ENCODE measurements around the gene TBPL1. TPM values are rescaled to one million over a fixed set of nuclear protein-coding genes. Genes with fewer than 3 reads are reported as not detected.
A peak's percentile ranks its signal among the peaks of the same experiment; 100 is the strongest.

The TBPL1 gene
- total RNA-seq, 4 donors from 2014 or later = 4.8 to 14.9 (median 6.6) TPM

DNA sequence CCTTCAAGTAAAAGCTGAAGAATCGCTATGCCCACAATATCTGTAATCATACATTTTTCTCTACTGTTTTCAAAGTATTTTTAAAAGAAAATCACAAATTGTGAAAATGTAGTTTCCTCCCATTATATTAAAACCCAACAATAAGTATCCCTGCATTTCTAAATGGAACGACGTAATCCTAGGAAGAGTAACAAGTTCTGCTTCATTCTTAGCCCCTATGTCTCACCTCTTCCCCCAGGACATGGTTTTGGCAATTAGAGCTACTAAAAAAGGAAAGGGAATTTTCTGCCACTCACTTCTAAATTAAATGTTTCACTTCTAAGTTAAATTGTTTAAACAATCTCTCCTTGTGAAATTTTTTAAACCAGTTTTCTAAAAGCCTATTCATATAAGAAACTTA is 47.4 kb downstream of the TBPL1 start:
- no peaks in the 10 kb centered on the region for H3K36me3 ChIP-seq

DNA sequence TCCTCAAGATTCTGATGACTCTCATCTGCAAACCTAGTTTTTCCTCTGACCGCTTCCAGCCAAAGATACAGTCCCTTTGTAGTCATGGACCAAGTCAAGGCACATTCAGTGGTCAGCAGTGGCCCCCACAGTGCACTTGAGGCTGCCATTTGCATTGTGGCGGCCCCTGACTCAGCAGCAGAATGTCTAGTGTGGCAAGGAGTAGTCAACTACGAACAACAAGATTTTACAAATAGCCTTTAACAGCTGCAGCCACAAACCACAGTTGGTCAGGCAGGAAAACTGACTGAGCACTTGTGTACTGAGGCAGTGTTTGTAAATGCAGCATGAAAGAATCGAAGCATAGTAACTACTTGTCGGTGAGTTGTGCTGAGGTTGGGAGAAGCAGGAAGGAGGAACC is 49.8 kb downstream of the TBPL1 start:
- TF ChIP-seq, protein P1, sequence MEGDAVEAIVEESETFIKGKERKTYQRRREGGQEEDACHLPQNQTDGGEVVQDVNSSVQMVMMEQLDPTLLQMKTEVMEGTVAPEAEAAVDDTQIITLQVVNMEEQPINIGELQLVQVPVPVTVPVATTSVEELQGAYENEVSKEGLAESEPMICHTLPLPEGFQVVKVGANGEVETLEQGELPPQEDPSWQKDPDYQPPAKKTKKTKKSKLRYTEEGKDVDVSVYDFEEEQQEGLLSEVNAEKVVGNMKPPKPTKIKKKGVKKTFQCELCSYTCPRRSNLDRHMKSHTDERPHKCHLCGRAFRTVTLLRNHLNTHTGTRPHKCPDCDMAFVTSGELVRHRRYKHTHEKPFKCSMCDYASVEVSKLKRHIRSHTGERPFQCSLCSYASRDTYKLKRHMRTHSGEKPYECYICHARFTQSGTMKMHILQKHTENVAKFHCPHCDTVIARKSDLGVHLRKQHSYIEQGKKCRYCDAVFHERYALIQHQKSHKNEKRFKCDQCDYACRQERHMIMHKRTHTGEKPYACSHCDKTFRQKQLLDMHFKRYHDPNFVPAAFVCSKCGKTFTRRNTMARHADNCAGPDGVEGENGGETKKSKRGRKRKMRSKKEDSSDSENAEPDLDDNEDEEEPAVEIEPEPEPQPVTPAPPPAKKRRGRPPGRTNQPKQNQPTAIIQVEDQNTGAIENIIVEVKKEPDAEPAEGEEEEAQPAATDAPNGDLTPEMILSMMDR (IDR thresholded peaks at IDR 0.05) = no peak
- no peak for TF ChIP-seq POLR2A (IDR thresholded peaks at IDR 0.05)
- TF ChIP-seq EP300 (IDR thresholded peaks at IDR 0.05) = no peak
- 62 to 66% methylated on average over 5 of the region's 5 CpGs for WGBS, 2 donors

More for the DNA sequence above, 47.4 kb downstream of the TBPL1 start:
- peaks cover 0 to 9% (median 0%) of the 10 kb centered on the region in 4 donors for H3K4me1 ChIP-seq
- TF ChIP-seq POLR2A (IDR thresholded peaks at IDR 0.05) = no peak
- TF ChIP-seq, protein P1 (IDR thresholded peaks at IDR 0.05) = no peak
- DNase-seq (ENCODE audit: low spot score in 2 of 2) = no peak
- H3K9me3 ChIP-seq = no peaks in the 10 kb centered on the region
- H3K27ac ChIP-seq = no peak overlapping the region
- H3K27me3 ChIP-seq = no peaks in the 10 kb centered on the region
- no peak overlapping the region for H3K4me3 ChIP-seq
- 55 to 62% methylated on average over 3 of the region's 3 CpGs for WGBS, 2 donors

DNA sequence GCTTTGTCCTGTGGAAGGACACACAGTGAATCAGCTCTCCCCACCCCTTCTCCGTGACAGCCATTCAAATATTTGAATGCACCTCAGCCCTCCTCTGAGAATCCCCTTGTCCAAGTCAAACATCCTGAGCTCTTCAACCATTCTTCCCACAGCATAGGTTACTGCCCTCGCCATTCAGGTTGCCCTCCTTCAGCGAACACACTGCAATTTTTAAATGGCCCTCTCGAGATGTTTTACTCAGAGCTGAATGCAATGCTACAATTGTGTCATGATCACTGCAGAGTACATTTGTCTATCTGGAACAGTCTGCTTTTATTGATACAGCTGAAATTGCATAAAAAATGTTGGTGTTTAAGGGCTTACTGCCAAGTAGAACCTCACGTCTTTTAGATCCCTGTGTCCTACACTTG is 50.5 kb downstream of the TBPL1 start:
- H3K9me3 ChIP-seq = no peaks in the 10 kb centered on the region
- H3K27ac ChIP-seq = peak overlapping the region in 1 of 4 donors; percentile 42

More for the DNA sequence above, 49.8 kb downstream of the TBPL1 start:
- no peak overlapping the region for H3K4me3 ChIP-seq
- peaks cover 0 to 9% (median 0%) of the 10 kb centered on the region in 4 donors for H3K4me1 ChIP-seq
- no peaks in the 10 kb centered on the region for H3K27me3 ChIP-seq
- DNase-seq (ENCODE audit: low spot score in 2 of 2) = no peak
- H3K27ac ChIP-seq = peak overlapping the region in 1 of 4 donors; percentile 42
- no peaks in the 10 kb centered on the region for H3K9me3 ChIP-seq
- H3K36me3 ChIP-seq = no peaks in the 10 kb centered on the region

DNA sequence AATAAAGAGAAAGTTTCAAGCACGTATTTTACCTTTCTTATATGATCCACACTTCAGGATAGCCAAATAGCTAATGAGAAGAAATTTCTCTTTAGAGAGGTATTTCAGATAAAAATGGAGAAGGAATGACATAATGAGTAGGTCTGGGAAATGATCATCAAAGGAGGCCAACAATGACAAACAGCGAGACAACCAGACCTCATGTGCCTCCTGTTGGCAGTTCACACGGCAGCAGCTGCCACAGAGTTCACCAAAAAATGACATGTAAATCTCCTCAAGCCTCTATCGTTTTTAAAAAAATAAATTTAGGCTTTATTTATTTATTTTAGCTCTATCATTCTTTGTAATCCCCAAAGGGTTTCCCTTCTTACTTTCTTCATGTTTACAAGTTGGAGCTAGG is 51.7 kb downstream of the TBPL1 start:
- Histone ChIP-seq H3K36me3 (no peaks in the 10 kb centered on the region), H3K27ac (no peak overlapping the region), H3K4me3 (no peak overlapping the region), H3K27me3 (no peaks in the 10 kb centered on the region), H3K9me3 (no peaks in the 10 kb centered on the region), H3K4me1 (peaks cover 0 to 9% (median 0%) of the 10 kb centered on the region in 4 donors)
- TF ChIP-seq POLR2A (IDR thresholded peaks at IDR 0.05) (no peak), EP300 (IDR thresholded peaks at IDR 0.05) (no peak)
- TF ChIP-seq, protein P1 (IDR thresholded peaks at IDR 0.05) = no peak
- no peak for DNase-seq (ENCODE audit: low spot score in 2 of 2)
- 73 to 76% methylated on average over 4 of the region's 4 CpGs for WGBS, 2 donors

More for the DNA sequence above, 50.5 kb downstream of the TBPL1 start:
- Histone ChIP-seq H3K27me3 (no peaks in the 10 kb centered on the region), H3K36me3 (no peaks in the 10 kb centered on the region), H3K4me1 (peaks cover 0 to 9% (median 0%) of the 10 kb centered on the region in 4 donors), H3K4me3 (no peak overlapping the region)
- DNase-seq (ENCODE audit: low spot score in 2 of 2) = no peak
- TF ChIP-seq POLR2A (IDR thresholded peaks at IDR 0.05) (no peak), EP300 (IDR thresholded peaks at IDR 0.05) (no peak)
- TF ChIP-seq, protein P1 (IDR thresholded peaks at IDR 0.05) = no peak
- 23 to 40% methylated on average over 5 of the region's 5 CpGs for WGBS, 2 donors

DNA sequence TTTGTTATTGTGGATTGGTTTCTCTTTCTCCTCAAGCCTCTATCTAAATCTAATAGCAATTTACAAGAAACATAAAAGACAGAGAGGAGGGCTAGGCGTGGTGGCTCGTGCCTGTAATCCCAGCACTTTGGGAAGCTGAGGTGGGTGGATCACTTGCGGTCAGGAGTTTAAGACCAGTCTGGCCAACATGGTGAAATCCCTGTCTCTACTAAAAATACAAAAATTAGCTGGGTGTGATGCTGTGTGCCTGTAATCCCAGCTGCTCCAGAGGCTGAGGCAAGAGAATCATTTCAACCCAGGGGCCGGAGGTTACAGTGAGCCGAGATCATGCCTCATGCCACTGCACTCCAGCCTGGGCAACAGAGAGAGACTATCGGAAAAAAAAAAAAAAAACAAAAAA is 52.8 kb downstream of the TBPL1 start:
- WGBS, 2 donors = 59 to 62% methylated on average over 6 of the region's 6 CpGs
- Histone ChIP-seq H3K9me3 (no peaks in the 10 kb centered on the region), H3K27me3 (no peaks in the 10 kb centered on the region), H3K36me3 (no peaks in the 10 kb centered on the region), H3K4me3 (no peak overlapping the region), H3K4me1 (peaks cover 0 to 9% (median 0%) of the 10 kb centered on the region in 4 donors), H3K27ac (no peak overlapping the region)
- no peak for TF ChIP-seq POLR2A (IDR thresholded peaks at IDR 0.05)
- TF ChIP-seq EP300 (IDR thresholded peaks at IDR 0.05) = peak in 1 of 2 donors; percentile 12
- DNase-seq (ENCODE audit: low spot score in 2 of 2) = no peak

DNA sequence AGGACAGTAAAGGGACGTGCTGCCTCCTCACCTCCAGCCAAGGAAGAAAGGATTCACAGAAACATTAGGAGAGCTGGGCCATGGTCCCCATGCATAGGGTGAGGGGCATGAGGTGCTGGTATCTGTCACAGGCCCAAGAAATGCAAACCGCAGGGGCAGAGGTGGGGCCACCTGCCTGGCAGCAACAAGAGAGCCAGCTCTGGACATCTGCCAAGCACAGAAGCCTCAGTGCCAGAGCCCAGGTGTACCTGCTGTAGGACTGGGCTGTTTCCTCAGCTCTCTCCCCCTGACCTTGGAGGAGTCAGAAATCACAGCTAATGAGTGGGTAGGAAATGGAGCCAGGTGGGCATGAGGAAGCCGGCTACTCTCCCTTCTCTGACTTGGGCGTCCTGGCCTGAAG is 54.1 kb downstream of the TBPL1 start:
- no peak for DNase-seq (ENCODE audit: low spot score in 2 of 2)
- H3K36me3 ChIP-seq = no peaks in the 10 kb centered on the region
- WGBS, 2 donors = 83 to 84% methylated on average over 3 to 4 of the region's 4 CpGs
- no peak overlapping the region for H3K27ac ChIP-seq
- no peak overlapping the region for H3K4me3 ChIP-seq
- H3K4me1 ChIP-seq = peaks cover 0 to 9% (median 0%) of the 10 kb centered on the region in 4 donors
- H3K9me3 ChIP-seq = no peaks in the 10 kb centered on the region
- no peaks in the 10 kb centered on the region for H3K27me3 ChIP-seq
- TF ChIP-seq, protein P1 (IDR thresholded peaks at IDR 0.05) = no peak
- TF ChIP-seq POLR2A (IDR thresholded peaks at IDR 0.05) = no peak
- no peak for TF ChIP-seq EP300 (IDR thresholded peaks at IDR 0.05)

Measured in tibial nerve (tissue), 4 donors.